Caco-2 (cell line): Measurements from ENCODE around the gene GPER1. TPM values are rescaled to one million over a fixed set of nuclear protein-coding genes. Genes with fewer than 3 reads are reported as not detected.

Experiments
- BruUV-seq: library from RNA; stranded (reverse); fragments of 400-500 nt; replicated peaks from 2 replicates; lab custom pipeline; 2021; lab: Mats Ljungman, UMichigan
- CTCF ChIA-PET: fragments of 300-600 bp; sonication (Branson Sonifier 250); formaldehyde crosslinking; loops from one replicate; lab custom pipeline; 2022; ENCODE audit warnings: antibody characterized with exemption; lab: Charles Lee
- POLR2A ChIA-PET: fragments of 300-600 bp; sonication (Branson Sonifier 250); formaldehyde crosslinking; loops from one replicate; lab custom pipeline; 2022; ENCODE audit warnings: antibody characterized with exemption; lab: Charles Lee
- DNase-seq, 2 experiments: peaks; one replicate each; pipeline versions ENCODE4 v3.0.0 to v3.0.0-alpha.2; 2020 to 2022
- H3K27me3 ChIP-seq: replicated peaks from 2 replicates; pipeline ENCODE4 v1.6.0; 2011; ENCODE audit warnings: low read length; ENCODE audit not compliant: control insufficient read depth, insufficient read depth
- H3K36me3 ChIP-seq: 2 replicates; pipeline ENCODE4 v1.5.1; 2011; ENCODE audit warnings: low read length; ENCODE audit not compliant: control insufficient read depth, insufficient read depth
- H3K4me1 ChIP-seq: fragments of 250-450 bp; sonication (Bioruptor Pico); 2 replicates; pipeline ENCODE4 v1.5.1; 2020; ENCODE audit warnings: mild to moderate bottlenecking
- H3K4me3 ChIP-seq: 2 replicates; pipeline ENCODE4 v1.5.1; 2011; ENCODE audit warnings: low read depth, mild to moderate bottlenecking, control low read depth, low read length
- H3K9me3 ChIP-seq: fragments of 250-450 bp; sonication (Bioruptor Pico); 2 replicates; pipeline ENCODE4 v1.5.1; 2020; ENCODE audit warnings: mild to moderate bottlenecking, moderate library complexity
- H3K27ac Mint-ChIP-seq: one replicate; pipeline ENCODE4 v1.8.0; 2022; ENCODE audit warnings: mixed read lengths; ENCODE audit not compliant: unreplicated experiment
- H3K27me3 Mint-ChIP-seq: one replicate; pipeline ENCODE4 v1.8.0; 2022; ENCODE audit warnings: mixed read lengths; ENCODE audit not compliant: insufficient read depth, unreplicated experiment
- H3K36me3 Mint-ChIP-seq: one replicate; pipeline ENCODE4 v1.8.0; 2022; ENCODE audit warnings: mild to moderate bottlenecking, mixed read lengths; ENCODE audit not compliant: insufficient read depth, unreplicated experiment
- H3K4me1 Mint-ChIP-seq: one replicate; pipeline ENCODE4 v1.8.0; 2022; ENCODE audit warnings: low read depth, mixed read lengths; ENCODE audit not compliant: unreplicated experiment
- H3K4me3 Mint-ChIP-seq: one replicate; pipeline ENCODE4 v1.8.0; 2022; ENCODE audit warnings: mild to moderate bottlenecking, moderate library complexity, mixed read lengths; ENCODE audit not compliant: unreplicated experiment
- H3K9me3 Mint-ChIP-seq: one replicate; pipeline ENCODE4 v1.8.0; 2022; ENCODE audit warnings: mixed read lengths; ENCODE audit not compliant: unreplicated experiment
- CTCF ChIP-seq, 2 experiments: fragments of 200-600 bp in 1 of 2; IDR thresholded peaks; 1 replicate in 1 of 2; 2 replicates in 1 of 2; pipeline versions ENCODE4 v1.5.1 to v1.8.0; 2011 to 2022; ENCODE audit warnings: antibody characterized with exemption in 1 of 2, control low read depth in 1 of 2, inconsistent platforms in 1 of 2, low read depth in 1 of 2, low read length in 1 of 2, mild to moderate bottlenecking in 1 of 2, moderate library complexity in 1 of 2; ENCODE audit not compliant: insufficient read depth in 1 of 2, severe bottlenecking in 1 of 2, unreplicated experiment in 1 of 2
- intact Hi-C: fragments of 100-400 bp; cut with micrococcal nuclease; formaldehyde crosslinking; loops from one replicate; pipeline ENCODE4 v1.10.0; 2022; ENCODE audit not compliant: unreplicated experiment
- total RNA-seq: library from RNA; stranded (reverse); gene quantifications from 2 replicates; pipeline ENCODE4 v1.2.3, GENCODE V29; 2022

The GPER1 gene
- total RNA-seq, 1 experiment from 2014 or later, result 0.25 TPM

GRCh38 chr7:1104516-1105179 is 16.7 kb downstream of the GPER1 start:
- Histone ChIP-seq H3K27me3 (no peaks in the 10 kb centered on the region), H3K9me3 (no peaks in the 10 kb centered on the region), H3K4me1 (no peaks in the 10 kb centered on the region), H3K36me3 (no peaks in the 10 kb centered on the region), H3K4me3 (no peak overlapping the region)
- DNase-seq, result no peak
- no peaks in the 10 kb centered on the region for H3K4me1 Mint-ChIP-seq
- no peaks in the 10 kb centered on the region for H3K27me3 Mint-ChIP-seq
- POLR2A ChIA-PET, result no interaction called here
- no peak overlapping the region for H3K4me3 Mint-ChIP-seq
- intact Hi-C loops, result no loop called here
- TF ChIP-seq CTCF (IDR thresholded peaks at IDR 0.05; ENCODE audit: insufficient read depth in 1 of 2, low read depth in 1 of 2, low read length in 1 of 2, severe bottlenecking in 1 of 2, unreplicated experiment in 1 of 2), result no peak
- CTCF ChIA-PET, result no interaction called here
- no peaks in the 10 kb centered on the region for H3K9me3 Mint-ChIP-seq
- BruUV-seq, result no TSS peak
- no peak overlapping the region for H3K27ac Mint-ChIP-seq
- peaks cover 2% of the 10 kb centered on the region for H3K36me3 Mint-ChIP-seq

- no peak overlapping the region for H3K27ac Mint-ChIP-seq
- H3K36me3 ChIP-seq, result no peaks in the 10 kb centered on the region
- no peak overlapping the region for H3K4me3 Mint-ChIP-seq
- ChIA-PET POLR2A (no interaction called here), CTCF (no interaction called here)
- H3K27me3 Mint-ChIP-seq, result no peaks in the 10 kb centered on the region
- intact Hi-C loops, result no loop called here
- BruUV-seq, result no TSS peak
- no peak overlapping the region for H3K4me3 ChIP-seq
- H3K4me1 ChIP-seq, result no peaks in the 10 kb centered on the region
- H3K9me3 Mint-ChIP-seq, result no peaks in the 10 kb centered on the region
- no peaks in the 10 kb centered on the region for H3K27me3 ChIP-seq
- no peaks in the 10 kb centered on the region for H3K9me3 ChIP-seq
- TF ChIP-seq CTCF (IDR thresholded peaks at IDR 0.05; ENCODE audit: insufficient read depth in 1 of 2, low read depth in 1 of 2, low read length in 1 of 2, severe bottlenecking in 1 of 2, unreplicated experiment in 1 of 2), result no peak
- DNase-seq, result no peak
- H3K4me1 Mint-ChIP-seq, result no peaks in the 10 kb centered on the region
- H3K36me3 Mint-ChIP-seq, result no peaks in the 10 kb centered on the region
Measured at GRCh38 chr7:1105189-1105588, 17.3 kb downstream of the GPER1 start.

- no peak for TF ChIP-seq CTCF (IDR thresholded peaks at IDR 0.05; ENCODE audit: insufficient read depth in 1 of 2, low read depth in 1 of 2, low read length in 1 of 2, severe bottlenecking in 1 of 2, unreplicated experiment in 1 of 2)
- H3K9me3 ChIP-seq, result no peaks in the 10 kb centered on the region
- intact Hi-C loops, result no loop called here
- no peaks in the 10 kb centered on the region for H3K36me3 ChIP-seq
- H3K27ac Mint-ChIP-seq, result no peak overlapping the region
- BruUV-seq, result no TSS peak
- ChIA-PET POLR2A (no interaction called here), CTCF (no interaction called here)
- H3K27me3 Mint-ChIP-seq, result no peaks in the 10 kb centered on the region
- H3K9me3 Mint-ChIP-seq, result no peaks in the 10 kb centered on the region
- H3K4me1 ChIP-seq, result no peaks in the 10 kb centered on the region
- no peak overlapping the region for H3K4me3 Mint-ChIP-seq
- no peaks in the 10 kb centered on the region for H3K27me3 ChIP-seq
- no peak for DNase-seq
- H3K4me3 ChIP-seq, result no peak overlapping the region
- H3K36me3 Mint-ChIP-seq, result peaks cover 5% of the 10 kb centered on the region
- H3K4me1 Mint-ChIP-seq, result no peaks in the 10 kb centered on the region
Measured at GRCh38 chr7:1106063-1106792, 18.3 kb downstream of the GPER1 start.
